IPS-15b (cell line): Measurements from ENCODE around the gene ELN.
"Not testable (repeated sequence)": the region's sequence is repeated elsewhere in the genome, so short reads cannot be mapped to it uniquely, and the experiment has no call there.

Source experiments
- H3K27me3 ChIP-seq: one replicate; pipeline ENCODE4 v1.6.1; 2013; ENCODE audit warnings: low read length; ENCODE audit not compliant: control insufficient read depth, insufficient read depth
- H3K36me3 ChIP-seq: one replicate; pipeline ENCODE4 v1.6.1; 2013; ENCODE audit warnings: low read length; ENCODE audit not compliant: control insufficient read depth, insufficient read depth
- H3K4me1 ChIP-seq: one replicate; pipeline ENCODE4 v1.6.1; 2013; ENCODE audit warnings: mild to moderate bottlenecking, low read length; ENCODE audit not compliant: control insufficient read depth, insufficient read depth
- H3K4me3 ChIP-seq: one replicate; pipeline ENCODE4 v1.5.1; 2013; ENCODE audit warnings: low read depth, low read length
- H3K9ac ChIP-seq: one replicate; pipeline ENCODE4 v1.6.1; 2013; ENCODE audit warnings: low read depth, mild to moderate bottlenecking, low read length
- H3K9me3 ChIP-seq: one replicate; pipeline ENCODE4 v1.6.1; 2013; ENCODE audit warnings: mild to moderate bottlenecking, low read length; ENCODE audit not compliant: control insufficient read depth, insufficient read depth

Gene ELN

GRCh38 chr7:74027683-74028320 is at the start of gene ELN:
Gene ELN (plus strand): TSS chr7:74028173. CDS start chr7:74028188, 15 bp downstream.
- Histone ChIP-seq H3K9ac (no peak within 1 kb of the TSS), H3K4me3 (no peak within 1 kb of the TSS), H3K9me3 (no peaks in the 10 kb centered on the region), H3K27me3 (no peaks in the 10 kb centered on the region), H3K4me1 (peaks cover 6% of the 10 kb centered on the region), H3K36me3 (no peaks in the 10 kb centered on the region)

- Histone ChIP-seq H3K36me3 (no peaks in the 10 kb centered on the region), H3K4me1 (no peaks in the 10 kb centered on the region), H3K4me3 (no peak overlapping the region), H3K27me3 (no peaks in the 10 kb centered on the region), H3K9me3 (no peaks in the 10 kb centered on the region), H3K9ac (no peak overlapping the region)
These were observed 49.1 kb upstream of the ELN start for GRCh38 chr7:73978661-73979563.

GRCh38 chr7:73979656-73980055 is 48.3 kb upstream of the ELN start:
- H3K4me3 ChIP-seq, result not testable (repeated sequence)

GRCh38 chr7:73980206-73980605 is 47.8 kb upstream of the ELN start:
- no peaks in the 10 kb centered on the region for H3K27me3 ChIP-seq
- no peaks in the 10 kb centered on the region for H3K9me3 ChIP-seq
- H3K4me1 ChIP-seq, result no peaks in the 10 kb centered on the region
- H3K4me3 ChIP-seq, result no peak overlapping the region
- no peaks in the 10 kb centered on the region for H3K36me3 ChIP-seq
- H3K9ac ChIP-seq, result no peak overlapping the region

More at GRCh38 chr7:73979656-73980055, 48.3 kb upstream of the ELN start:
- H3K4me1 ChIP-seq, H3K36me3 ChIP-seq, H3K9ac ChIP-seq, H3K27me3 ChIP-seq, H3K9me3 ChIP-seq: not testable (repeated sequence)

GRCh38 chr7:73981933-73982332 is 46.0 kb upstream of the ELN start:
- Histone ChIP-seq H3K36me3 (no peaks in the 10 kb centered on the region), H3K9ac (no peak overlapping the region), H3K9me3 (no peaks in the 10 kb centered on the region), H3K27me3 (no peaks in the 10 kb centered on the region), H3K4me1 (no peaks in the 10 kb centered on the region), H3K4me3 (no peak overlapping the region)

GRCh38 chr7:73983437-73984164 is 44.4 kb upstream of the ELN start:
- Histone ChIP-seq H3K4me1 (no peaks in the 10 kb centered on the region), H3K36me3 (no peaks in the 10 kb centered on the region), H3K9ac (no peak overlapping the region), H3K4me3 (no peak overlapping the region), H3K27me3 (no peaks in the 10 kb centered on the region), H3K9me3 (no peaks in the 10 kb centered on the region)

- Histone ChIP-seq H3K36me3 (no peaks in the 10 kb centered on the region), H3K27me3 (no peaks in the 10 kb centered on the region), H3K9me3 (no peaks in the 10 kb centered on the region), H3K4me3 (no peak overlapping the region), H3K9ac (no peak overlapping the region), H3K4me1 (no peaks in the 10 kb centered on the region)
These were observed 43.3 kb upstream of the ELN start for GRCh38 chr7:73984481-73985205.

GRCh38 chr7:73985737-73986141 is 42.2 kb upstream of the ELN start:
- Histone ChIP-seq H3K36me3 (no peaks in the 10 kb centered on the region), H3K4me1 (no peaks in the 10 kb centered on the region)

GRCh38 chr7:73986158-73986631 is 41.8 kb upstream of the ELN start:
- Histone ChIP-seq H3K36me3 (no peaks in the 10 kb centered on the region), H3K9me3 (no peaks in the 10 kb centered on the region), H3K27me3 (no peaks in the 10 kb centered on the region), H3K4me3 (no peak overlapping the region), H3K9ac (no peak overlapping the region), H3K4me1 (no peaks in the 10 kb centered on the region)

More at GRCh38 chr7:73985737-73986141, 42.2 kb upstream of the ELN start:
- no peaks in the 10 kb centered on the region for H3K27me3 ChIP-seq
- no peak overlapping the region for H3K9ac ChIP-seq
- no peak overlapping the region for H3K4me3 ChIP-seq
- no peaks in the 10 kb centered on the region for H3K9me3 ChIP-seq

GRCh38 chr7:73987298-73987697 is 40.7 kb upstream of the ELN start:
- H3K4me3 ChIP-seq, result no peak overlapping the region
- H3K27me3 ChIP-seq, result no peaks in the 10 kb centered on the region
- no peak overlapping the region for H3K9ac ChIP-seq
- no peaks in the 10 kb centered on the region for H3K4me1 ChIP-seq
- H3K36me3 ChIP-seq, result no peaks in the 10 kb centered on the region
- no peaks in the 10 kb centered on the region for H3K9me3 ChIP-seq

GRCh38 chr7:73988197-73988596 is 39.8 kb upstream of the ELN start:
- H3K9ac ChIP-seq, result no peak overlapping the region
- no peaks in the 10 kb centered on the region for H3K27me3 ChIP-seq
- no peaks in the 10 kb centered on the region for H3K36me3 ChIP-seq
- no peaks in the 10 kb centered on the region for H3K4me1 ChIP-seq
- H3K4me3 ChIP-seq, result no peak overlapping the region
- H3K9me3 ChIP-seq, result no peaks in the 10 kb centered on the region
